Tibial nerve (tissue), 4 donors: Measurements from ENCODE around the gene UGT2B15. TPM values are rescaled to one million over a fixed set of nuclear protein-coding genes. Genes with fewer than 3 reads are reported as not detected.
"Not testable (repeated sequence)": the region's sequence is repeated elsewhere in the genome, so short reads cannot be mapped to it uniquely, and the experiment has no call there.

Source experiments
- DNase-seq, 2 donors: peaks; one replicate each; pipeline ENCODE4 v3.0.0-alpha.2; 2019; ENCODE audit warnings: low spot score in 2 of 2
- H3K27ac ChIP-seq, 4 donors: fragments of 200-600 bp; sonication (generic) in 3 of 4; one replicate each; pipeline ENCODE4 v1.5.1; 2017 to 2019; ENCODE audit warnings: mild to moderate bottlenecking in 1 of 4
- H3K27me3 ChIP-seq, 2 donors: fragments of 200-600 bp; sonication (generic) in 1 of 2; one replicate each; pipeline versions ENCODE4 v1.5.1 to v1.6.0; 2017 to 2019
- H3K36me3 ChIP-seq, 3 donors: fragments of 200-600 bp; sonication (generic); one replicate each; pipeline ENCODE4 v1.5.1; 2018 to 2019
- H3K4me1 ChIP-seq, 4 donors: fragments of 200-600 bp; sonication (generic) in 3 of 4; one replicate each; pipeline ENCODE4 v1.5.1; 2017 to 2019
- H3K4me3 ChIP-seq, 4 donors: fragments of 200-600 bp; sonication (generic) in 3 of 4; one replicate each; pipeline ENCODE4 v1.5.1; 2017 to 2019; ENCODE audit warnings: mild to moderate bottlenecking in 1 of 4, moderate library complexity in 1 of 4
- H3K9me3 ChIP-seq, 4 donors: fragments of 200-600 bp; sonication (generic) in 3 of 4; one replicate each; pipeline ENCODE4 v1.5.1; 2017 to 2019
- CTCF ChIP-seq, 5 experiments: fragments of 200-600 bp in 3 of 5; fragments of 450-650 bp in 2 of 5; sonication (generic) in 3 of 5; IDR thresholded peaks; one replicate each; pipeline ENCODE4 v1.5.1; 2016 to 2019; ENCODE audit warnings: antibody characterized with exemption in 5 of 5, mild to moderate bottlenecking in 3 of 5, moderate library complexity in 2 of 5
- EP300 ChIP-seq, 2 donors: sonication (generic); formaldehyde crosslinking; IDR thresholded peaks; one replicate each; pipeline ENCODE4 v1.6.1; 2017; ENCODE audit warnings: antibody characterized with exemption in 2 of 2, mild to moderate bottlenecking in 1 of 2
- POLR2A ChIP-seq, 2 donors: fragments of 450-650 bp; IDR thresholded peaks; one replicate each; pipeline ENCODE4 v1.6.1; 2017; ENCODE audit warnings: antibody characterized with exemption in 2 of 2, mild to moderate bottlenecking in 2 of 2, moderate library complexity in 2 of 2
- WGBS, 2 donors: methylation state at CpG; one replicate each; pipeline ENCODE4 v1.1.5; 2018; 5-methylcytosine and 5-hydroxymethylcytosine counted together
- total RNA-seq, 4 donors: library from RNA; depleted of rRNA; stranded (reverse); fragments of >200 nt; gene quantifications; one replicate each; pipeline ENCODE4 v1.1.0, GENCODE V29; 2016

Gene UGT2B15
- total RNA-seq, 4 donors from 2014 or later: not detected

GRCh38 chr4:68630371-68630770 is 40.1 kb downstream of the UGT2B15 start:
- Histone ChIP-seq H3K27ac (no peak overlapping the region), H3K4me3 (no peak overlapping the region), H3K36me3 (no peaks in the 10 kb centered on the region), H3K9me3 (no peaks in the 10 kb centered on the region), H3K27me3 (no peaks in the 10 kb centered on the region), H3K4me1 (no peaks in the 10 kb centered on the region)
- DNase-seq: no peak
- 79 to 82% methylated on average over 3 of the region's 3 CpGs for whole genome bisulfite sequencing, 2 donors
- TF ChIP-seq EP300 (IDR thresholded peaks at IDR 0.05): no peak
- no peak for TF ChIP-seq CTCF (IDR thresholded peaks at IDR 0.05)
- TF ChIP-seq POLR2A (IDR thresholded peaks at IDR 0.05): no peak

GRCh38 chr4:68622731-68623130 is 47.7 kb downstream of the UGT2B15 start:
- DNase-seq, H3K4me3 ChIP-seq, H3K36me3 ChIP-seq, H3K4me1 ChIP-seq, H3K27me3 ChIP-seq, H3K9me3 ChIP-seq, H3K27ac ChIP-seq: not testable (repeated sequence)
- 81 to 88% methylated on average over 2 of the region's 2 CpGs for WGBS, 2 donors

- H3K4me1 ChIP-seq: no peaks in the 10 kb centered on the region
- no peak overlapping the region for H3K27ac ChIP-seq
- no peak for DNase-seq
- TF ChIP-seq CTCF (IDR thresholded peaks at IDR 0.05) (no peak), POLR2A (IDR thresholded peaks at IDR 0.05) (no peak), EP300 (IDR thresholded peaks at IDR 0.05) (no peak)
- H3K27me3 ChIP-seq: no peaks in the 10 kb centered on the region
- no peaks in the 10 kb centered on the region for H3K9me3 ChIP-seq
- no peak overlapping the region for H3K4me3 ChIP-seq
- no peaks in the 10 kb centered on the region for H3K36me3 ChIP-seq
These were observed 53.3 kb downstream of the UGT2B15 start for GRCh38 chr4:68617003-68617698.

GRCh38 chr4:68615699-68616422 is 54.6 kb downstream of the UGT2B15 start:
- no peak for TF ChIP-seq POLR2A (IDR thresholded peaks at IDR 0.05)
- no peak for TF ChIP-seq CTCF (IDR thresholded peaks at IDR 0.05)
- no peak for TF ChIP-seq EP300 (IDR thresholded peaks at IDR 0.05)

GRCh38 chr4:68613752-68614151 is 56.7 kb downstream of the UGT2B15 start:
- Histone ChIP-seq H3K27ac (no peak overlapping the region), H3K27me3 (no peaks in the 10 kb centered on the region), H3K4me3 (no peak overlapping the region), H3K9me3 (no peaks in the 10 kb centered on the region), H3K36me3 (no peaks in the 10 kb centered on the region), H3K4me1 (no peaks in the 10 kb centered on the region)
- DNase-seq: no peak
- no peak for TF ChIP-seq EP300 (IDR thresholded peaks at IDR 0.05)
- TF ChIP-seq POLR2A (IDR thresholded peaks at IDR 0.05): no peak
- no peak for TF ChIP-seq CTCF (IDR thresholded peaks at IDR 0.05)
- WGBS, 2 donors: 56 to 67% methylated on average over 1 of the region's 1 CpG

More at GRCh38 chr4:68615699-68616422, 54.6 kb downstream of the UGT2B15 start:
- Histone ChIP-seq H3K4me1 (no peaks in the 10 kb centered on the region), H3K27me3 (no peaks in the 10 kb centered on the region), H3K9me3 (no peaks in the 10 kb centered on the region), H3K4me3 (no peak overlapping the region), H3K27ac (no peak overlapping the region), H3K36me3 (no peaks in the 10 kb centered on the region)
- no peak for DNase-seq
- WGBS, 2 donors: 85 to 92% methylated on average over 11 of the region's 11 CpGs
